G401.6 (cell line): ENCODE data around the gene FBXL16.

Experiments
- FAIRE-seq: peaks from 2 replicates; lab custom pipeline; 2012; peaks lifted over from hg19 to GRCh38; lab: Jason Lieb, UNC

Gene FBXL16

GRCh38 chr16:722835-723633 is 17.4 kb upstream of the FBXL16 start:
- FAIRE-seq, result no peak

- no peak for FAIRE-seq
Measured at GRCh38 chr16:721765-722540, 16.4 kb upstream of the FBXL16 start.

GRCh38 chr16:720990-721764 is 15.6 kb upstream of the FBXL16 start, which contains the start of gene ANTKMT:
Gene ANTKMT (plus strand): TSS chr16:721146. CDS start chr16:721275, 129 bp downstream.
- FAIRE-seq, result no peak

- peak; percentile 92 for FAIRE-seq
Measured at GRCh38 chr16:720447-720989, 14.9 kb upstream of the FBXL16 start.

- FAIRE-seq, result peak; percentile 89
Measured at GRCh38 chr16:719815-720446, 14.3 kb upstream of the FBXL16 start.

- no peak for FAIRE-seq
Measured at GRCh38 chr16:718922-719321, 13.3 kb upstream of the FBXL16 start.

GRCh38 chr16:718389-718788 is 12.8 kb upstream of the FBXL16 start:
- no peak for FAIRE-seq

GRCh38 chr16:717450-718245 is 12.0 kb upstream of the FBXL16 start:
- no peak for FAIRE-seq

- FAIRE-seq, result no peak
Measured at GRCh38 chr16:716768-717325, 11.2 kb upstream of the FBXL16 start.

- FAIRE-seq, result no peak
Measured at GRCh38 chr16:716200-716568, 10.6 kb upstream of the FBXL16 start.

GRCh38 chr16:715477-716199 is 10.0 kb upstream of the FBXL16 start:
- no peak for FAIRE-seq

- no peak for FAIRE-seq
Measured at GRCh38 chr16:714558-715476, 9.2 kb upstream of the FBXL16 start, which contains the start of gene METRN. Gene METRN (plus strand): TSS chr16:715118. CDS start chr16:715290, 172 bp downstream.

GRCh38 chr16:714079-714478 is 8.5 kb upstream of the FBXL16 start:
- no peak for FAIRE-seq

GRCh38 chr16:712740-713250 is 7.2 kb upstream of the FBXL16 start:
- peak; percentile 99 for FAIRE-seq

- FAIRE-seq, result peak; percentile 57
Measured at GRCh38 chr16:711548-712320, 6.1 kb upstream of the FBXL16 start.

GRCh38 chr16:711084-711483 is 5.5 kb upstream of the FBXL16 start:
- FAIRE-seq, result no peak

- FAIRE-seq, result no peak
Measured at GRCh38 chr16:710500-711075, 5.0 kb upstream of the FBXL16 start.
